ENCODE data around the gene GRIPAP1. TPM values are rescaled to one million over a fixed set of nuclear protein-coding genes. Genes with fewer than 3 reads are reported as not detected.

The GRIPAP1 gene
- total and polyA plus RNA-seq, 2 of the 13 experiments (the other 11 are each of a cell fraction or from before 2014, with no cell fraction given): 16.1 to 22.6 TPM

GRCh38 chrX:48965959-48966358 is 36.1 kb downstream of the GRIPAP1 start:
- no peaks in the 10 kb centered on the region for H3K36me3 ChIP-seq (replicated peaks in 1 of 2; ENCODE audit: control insufficient read depth in 1 of 2, insufficient read depth in 2 of 2, low read length in 2 of 2)
- FAIRE-seq (no peak), ATAC-seq (no peak), DNase-seq (ENCODE audit: low spot score) (no peak)
- no peaks in the 10 kb centered on the region for H3K27me3 ChIP-seq (ENCODE audit: control insufficient read depth in 1 of 2, insufficient read depth in 2 of 2, low read length in 2 of 2)
- intact Hi-C loops (cut with micrococcal nuclease; ENCODE audit: unreplicated experiment) (no loop called here), in situ Hi-C loops (cut with HindIII; ENCODE audit: extremely low pct_ligation_motif_present, low pct_unique_long_range_greater_than_20kb) (no loop called here)
- POLR2A ChIA-PET: no interaction called here
- H2AFZ ChIP-seq (ENCODE audit: low read length): no peak overlapping the region
- no peak overlapping the region for H3K4me3 ChIP-seq (replicated peaks in 1 of 3; ENCODE audit: insufficient read depth in 1 of 3, low read depth in 2 of 3, low read length in 3 of 3)
- H3K4me1 ChIP-seq (ENCODE audit: insufficient read depth, low read length): peaks cover 18% of the 10 kb centered on the region
- CTCF ChIA-PET (ENCODE audit: low intra/inter-chr PET ratio, low total read pairs): no interaction called here
- no peak for TF ChIP-seq ZKSCAN8 (CRISPR knock-in tag; IDR thresholded peaks at IDR 0.05; ENCODE audit: borderline replicate concordance)
- no peak for TF ChIP-seq SRY (CRISPR knock-in tag; IDR thresholded peaks at IDR 0.05)
- no peak for TF ChIP-seq MED1 (CRISPR knock-in tag; IDR thresholded peaks at IDR 0.05)
- TF ChIP-seq ZNF605 (CRISPR knock-in tag; IDR thresholded peaks at IDR 0.05): no peak
- TF ChIP-seq MLX (CRISPR knock-in tag; IDR thresholded peaks at IDR 0.05): no peak
- no peak for TF ChIP-seq ZGPAT (CRISPR knock-in tag; IDR thresholded peaks at IDR 0.05)
- no peak for TF ChIP-seq ZKSCAN5 (CRISPR knock-in tag; IDR thresholded peaks at IDR 0.05)
- no peak for TF ChIP-seq MAFF (IDR thresholded peaks at IDR 0.05; ENCODE audit: low read depth, low read length)
- TF ChIP-seq ASH2L (IDR thresholded peaks at IDR 0.05; ENCODE audit: insufficient read length, low read depth, low read length): no peak
- TF ChIP-seq ZMAT3 (CRISPR knock-in tag; conservative IDR thresholded peaks at IDR 0.05): no peak
- TF ChIP-seq CREB1 (IDR thresholded peaks at IDR 0.05): no peak
- no peak for TF ChIP-seq CREB1 (CRISPR knock-in tag; IDR thresholded peaks at IDR 0.05)
- TF ChIP-seq RCOR2 (CRISPR knock-in tag; IDR thresholded peaks at IDR 0.05): no peak
- no peak for TF ChIP-seq PRMT3 (CRISPR knock-in tag; IDR thresholded peaks at IDR 0.05; ENCODE audit: borderline replicate concordance, low read depth)
- H3K9ac ChIP-seq (ENCODE audit: insufficient read depth, low read depth, low read length): no peak overlapping the region
- no peaks in the 10 kb centered on the region for H4K20me1 ChIP-seq (ENCODE audit: insufficient read depth, low read length)
- H3K9me3 ChIP-seq (ENCODE audit: low read length): no peaks in the 10 kb centered on the region
- H3K4me2 ChIP-seq (ENCODE audit: low read depth, low read length): no peak overlapping the region
- no peaks in the 10 kb centered on the region for H3K79me2 ChIP-seq (ENCODE audit: insufficient read depth, low read length)
- WGBS (ENCODE audit: low lambda C conversion rate): no CpG with 5 or more reads among the region's 14 CpGs
- no TSS peak for BruUV-seq (replicated peaks)
- H3K27ac ChIP-seq (ENCODE audit: extremely low read length, insufficient read depth, low read length): no peak overlapping the region
